Upper lobe of left lung (tissue), 6 donors: Measurements from ENCODE around the gene BMP6. TPM values are rescaled to one million over a fixed set of nuclear protein-coding genes. Genes with fewer than 3 reads are reported as not detected.

Source experiments
- ATAC-seq, 2 donors: fragments of 200-7000 bp; cut with Tn5 transposase; one replicate each; pipeline ENCODE4 v1.9.1; 2022; ENCODE audit warnings: mild to moderate bottlenecking in 2 of 2, moderate library complexity in 2 of 2; ENCODE audit not compliant: low FRiP score in 2 of 2
- DNase-seq, 2 donors: peaks; one replicate each; pipeline ENCODE4 v3.0.0-alpha.2; 2019 to 2020
- H3K27ac ChIP-seq, 4 donors: fragments of 200-600 bp; sonication (generic); one replicate each; pipeline ENCODE4 v1.5.1; 2016 to 2019
- H3K27me3 ChIP-seq, 4 donors: fragments of 200-600 bp; sonication (generic); one replicate each; pipeline ENCODE4 v1.5.1; 2017 to 2019
- H3K36me3 ChIP-seq, 4 donors: fragments of 200-600 bp; sonication (generic); one replicate each; pipeline ENCODE4 v1.5.1; 2016 to 2019
- H3K4me1 ChIP-seq, 4 donors: fragments of 200-600 bp; sonication (generic); one replicate each; pipeline ENCODE4 v1.5.1; 2018 to 2019
- H3K4me3 ChIP-seq, 4 donors: fragments of 200-600 bp; sonication (generic); one replicate each; pipeline ENCODE4 v1.5.1; 2017 to 2019; ENCODE audit warnings: mild to moderate bottlenecking in 2 of 4, moderate library complexity in 1 of 4
- H3K9me3 ChIP-seq, 4 donors: fragments of 200-600 bp; sonication (generic); one replicate each; pipeline ENCODE4 v1.5.1; 2018 to 2019
- CTCF ChIP-seq, 6 experiments: fragments of 450-650 bp in 4 of 6; fragments of 200-600 bp in 2 of 6; sonication (generic) in 2 of 6; IDR thresholded peaks; one replicate each; pipeline ENCODE4 v1.5.1; 2016 to 2019; ENCODE audit warnings: antibody characterized with exemption in 6 of 6
- EP300 ChIP-seq, 4 donors: sonication (generic); formaldehyde crosslinking; IDR thresholded peaks; one replicate each; pipeline ENCODE4 v1.5.1; 2017; ENCODE audit warnings: antibody characterized with exemption in 4 of 4, control low read depth in 2 of 4
- POLR2A ChIP-seq, 4 donors: fragments of 450-650 bp; IDR thresholded peaks; one replicate each; pipeline ENCODE4 v1.5.1; 2016 to 2017; ENCODE audit warnings: antibody characterized with exemption in 4 of 4, mild to moderate bottlenecking in 2 of 4
- POLR2AphosphoS5 ChIP-seq, 2 donors: sonication (generic); formaldehyde crosslinking; IDR thresholded peaks; one replicate each; pipeline ENCODE4 v1.5.1; 2017; ENCODE audit warnings: antibody characterized with exemption in 2 of 2
- WGBS, 2 donors: methylation state at CpG; one replicate each; pipeline ENCODE4 v1.1.5; 2017 to 2018; 5-methylcytosine and 5-hydroxymethylcytosine counted together
- total RNA-seq, 6 donors: library from RNA; depleted of rRNA in 4 of 6; stranded (reverse); fragments of >200 nt in 4 of 6; gene quantifications; one replicate each; pipeline versions ENCODE4 v1.1.0 to v1.2.1, GENCODE V29; 2016 to 2021
- donor health status: DM: no; HTN: no; CAD: no; lungs with moderate emphysema.
- donor health status: DM: no; HTN: yes; CAD: no; lungs with severe emphysema.

Gene BMP6
- total RNA-seq, 6 donors from 2014 or later = 1.0 to 25.4 (median 5.2) TPM

GRCh38 chr6:7749478-7749877 is 23.6 kb downstream of the BMP6 start:
- DNase-seq (no peak), ATAC-seq (peak in 1 of 2 donors; percentile 44)
- no peaks in the 10 kb centered on the region for H3K27me3 ChIP-seq
- no peak overlapping the region for H3K27ac ChIP-seq
- no peaks in the 10 kb centered on the region for H3K4me1 ChIP-seq
- 84 to 93% methylated on average over 4 of the region's 4 CpGs for WGBS, 2 donors
- H3K36me3 ChIP-seq = no peaks in the 10 kb centered on the region
- H3K4me3 ChIP-seq = no peak overlapping the region
- H3K9me3 ChIP-seq = no peaks in the 10 kb centered on the region
- TF ChIP-seq CTCF (IDR thresholded peaks at IDR 0.05) (no peak), POLR2AphosphoS5 (IDR thresholded peaks at IDR 0.05) (no peak), POLR2A (IDR thresholded peaks at IDR 0.05) (no peak), EP300 (IDR thresholded peaks at IDR 0.05) (no peak)

GRCh38 chr6:7750197-7750596 is 24.3 kb downstream of the BMP6 start:
- H3K27me3 ChIP-seq = no peaks in the 10 kb centered on the region
- TF ChIP-seq EP300 (IDR thresholded peaks at IDR 0.05) = no peak
- no peak for TF ChIP-seq POLR2AphosphoS5 (IDR thresholded peaks at IDR 0.05)
- TF ChIP-seq CTCF (IDR thresholded peaks at IDR 0.05) = no peak
- no peak for TF ChIP-seq POLR2A (IDR thresholded peaks at IDR 0.05)
- no peak overlapping the region for H3K4me3 ChIP-seq
- 77 to 78% methylated on average over 7 of the region's 7 CpGs for WGBS, 2 donors
- no peaks in the 10 kb centered on the region for H3K9me3 ChIP-seq
- ATAC-seq = no peak
- no peaks in the 10 kb centered on the region for H3K4me1 ChIP-seq
- H3K27ac ChIP-seq = no peak overlapping the region
- H3K36me3 ChIP-seq = no peaks in the 10 kb centered on the region
- no peak for DNase-seq

DNA sequence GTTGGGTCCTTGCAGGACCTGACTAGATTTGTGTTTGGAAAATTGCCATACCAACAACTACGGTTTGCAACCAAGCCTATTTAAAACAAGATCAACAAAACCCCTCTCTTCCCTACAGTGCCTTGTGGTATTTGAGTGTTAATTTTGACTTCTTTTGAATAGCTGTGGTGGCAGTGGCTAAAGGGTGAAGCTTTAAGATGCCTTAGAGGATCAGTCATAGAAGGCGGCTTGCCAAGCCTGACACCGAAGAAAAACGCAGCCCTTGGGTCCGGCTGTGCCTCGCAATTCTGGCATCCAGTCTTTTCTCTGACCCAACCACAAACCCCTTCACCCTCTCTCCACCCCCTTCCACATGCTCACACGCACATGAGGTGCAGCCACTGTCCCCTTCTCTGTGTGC is 32.6 kb downstream of the BMP6 start:
- ATAC-seq = peak in 1 of 2 donors; percentile 83
- TF ChIP-seq POLR2AphosphoS5 (IDR thresholded peaks at IDR 0.05) (no peak), EP300 (IDR thresholded peaks at IDR 0.05) (no peak), POLR2A (IDR thresholded peaks at IDR 0.05) (no peak), CTCF (IDR thresholded peaks at IDR 0.05) (no peak)
- WGBS, 2 donors = 59 to 72% methylated on average over 7 of the region's 7 CpGs

GRCh38 chr6:7759320-7759719 is 33.4 kb downstream of the BMP6 start:
- WGBS, 2 donors = 63 to 81% methylated on average over 3 of the region's 3 CpGs
- DNase-seq (no peak), ATAC-seq (no peak)
- Histone ChIP-seq H3K4me1 (no peaks in the 10 kb centered on the region), H3K4me3 (no peak overlapping the region), H3K36me3 (peaks cover 0 to 1% (median 0%) of the 10 kb centered on the region in 4 donors), H3K27ac (no peak overlapping the region), H3K9me3 (no peaks in the 10 kb centered on the region), H3K27me3 (no peaks in the 10 kb centered on the region)
- no peak for TF ChIP-seq CTCF (IDR thresholded peaks at IDR 0.05)
- no peak for TF ChIP-seq POLR2AphosphoS5 (IDR thresholded peaks at IDR 0.05)
- no peak for TF ChIP-seq POLR2A (IDR thresholded peaks at IDR 0.05)
- TF ChIP-seq EP300 (IDR thresholded peaks at IDR 0.05) = no peak

More for the DNA sequence above, 32.6 kb downstream of the BMP6 start:
- Histone ChIP-seq H3K27ac (no peak overlapping the region), H3K27me3 (no peaks in the 10 kb centered on the region), H3K9me3 (no peaks in the 10 kb centered on the region), H3K4me1 (no peaks in the 10 kb centered on the region), H3K36me3 (no peaks in the 10 kb centered on the region), H3K4me3 (no peak overlapping the region)
- DNase-seq = no peak

- no peak for ATAC-seq
- no peak for TF ChIP-seq EP300 (IDR thresholded peaks at IDR 0.05)
- no peak for TF ChIP-seq CTCF (IDR thresholded peaks at IDR 0.05)
- no peak for TF ChIP-seq POLR2AphosphoS5 (IDR thresholded peaks at IDR 0.05)
- no peak for TF ChIP-seq POLR2A (IDR thresholded peaks at IDR 0.05)
- no peak for DNase-seq
- H3K4me1 ChIP-seq = no peaks in the 10 kb centered on the region
- H3K27me3 ChIP-seq = no peaks in the 10 kb centered on the region
- H3K27ac ChIP-seq = no peak overlapping the region
- peaks cover 0 to 4% (median 0%) of the 10 kb centered on the region in 4 donors for H3K36me3 ChIP-seq
- H3K9me3 ChIP-seq = no peaks in the 10 kb centered on the region
- H3K4me3 ChIP-seq = no peak overlapping the region
- 98% methylated on average over 3 of the region's 3 CpGs for WGBS, 2 donors
Observed at GRCh38 chr6:7761051-7761450, 35.2 kb downstream of the BMP6 start.
